CD4-positive, alpha-beta T cell (primary cell): Measurements from ENCODE around the gene DNAJB2. TPM values are rescaled to one million over a fixed set of nuclear protein-coding genes. Genes with fewer than 3 reads are reported as not detected.

Experiments
- ATAC-seq: fragments of 200-7000 bp; cut with Tn5 transposase; one replicate; pipeline ENCODE4 v1.10.0; 2022; ENCODE audit warnings: mild to moderate bottlenecking; ENCODE audit not compliant: poor library complexity
- CTCF ChIA-PET: fragments of 350-600 bp; sonication (Branson Sonifier 250); formaldehyde crosslinking; loops from one replicate; lab custom pipeline; 2021; ENCODE audit warnings: antibody characterized with exemption, inconsistent platforms; lab: Charles Lee
- POLR2A ChIA-PET: fragments of 350-600 bp; sonication (Branson Sonifier 250); formaldehyde crosslinking; loops from one replicate; lab custom pipeline; 2021; ENCODE audit warnings: antibody characterized with exemption, inconsistent platforms; lab: Charles Lee
- DNase-seq, 14 experiments: peaks; one replicate each; pipeline ENCODE4 v3.0.0-alpha.2; 2013 to 2020; ENCODE audit warnings: mixed read lengths in 2 of 14
- H3K27ac ChIP-seq, 2 donors: one replicate each; pipeline versions ENCODE4 v1.5.1 to v1.7.0; 2013; ENCODE audit warnings: low read length in 2 of 2, low read depth in 1 of 2, mild to moderate bottlenecking in 1 of 2
- H3K27me3 ChIP-seq, 2 experiments: 1 replicate in 1 of 2; 2 replicates in 1 of 2; pipeline versions ENCODE4 v1.6.1 to v1.7.0; 2013; ENCODE audit warnings: low read length in 2 of 2, control low read depth in 1 of 2, mild to moderate bottlenecking in 1 of 2, moderate library complexity in 1 of 2; ENCODE audit not compliant: insufficient read depth in 2 of 2, control insufficient read depth in 1 of 2
- H3K36me3 ChIP-seq: one replicate; pipeline ENCODE4 v1.6.1; 2013; ENCODE audit warnings: low read length, control low read depth; ENCODE audit not compliant: insufficient read depth
- H3K4me1 ChIP-seq: one replicate; pipeline ENCODE4 v1.6.1; 2013; ENCODE audit warnings: low read length, control low read depth; ENCODE audit not compliant: insufficient read depth
- H3K4me3 ChIP-seq: one replicate; pipeline ENCODE4 v1.5.1; 2013; ENCODE audit warnings: mild to moderate bottlenecking, low read length, moderate library complexity
- H3K9me3 ChIP-seq, 2 experiments: 1 replicate in 1 of 2; 2 replicates in 1 of 2; pipeline versions ENCODE4 v1.6.1 to v1.7.0; 2013; ENCODE audit warnings: low read length in 2 of 2, mild to moderate bottlenecking in 2 of 2, control low read depth in 1 of 2, moderate library complexity in 1 of 2; ENCODE audit not compliant: control insufficient read depth in 1 of 2, insufficient read depth in 1 of 2
- H3K27ac Mint-ChIP-seq: one replicate; pipeline ENCODE4 v1.8.0; 2020; ENCODE audit warnings: mixed read lengths
- H3K27me3 Mint-ChIP-seq: one replicate; pipeline ENCODE4 v1.8.0; 2021; ENCODE audit warnings: mixed read lengths
- H3K36me3 Mint-ChIP-seq: one replicate; pipeline ENCODE4 v1.8.0; 2021; ENCODE audit warnings: low read depth, mixed read lengths
- H3K4me1 Mint-ChIP-seq: one replicate; pipeline ENCODE4 v1.8.0; 2021; ENCODE audit warnings: low read depth, mixed read lengths
- H3K4me3 Mint-ChIP-seq: one replicate; pipeline ENCODE4 v1.8.0; 2020; ENCODE audit warnings: mild to moderate bottlenecking, mixed read lengths
- H3K9me3 Mint-ChIP-seq: one replicate; pipeline ENCODE4 v1.8.0; 2020; ENCODE audit warnings: mixed read lengths
- intact Hi-C, 2 experiments: fragments of 100-400 bp; cut with DNase I in 1 of 2; cut with micrococcal nuclease in 1 of 2; formaldehyde crosslinking; loops; one replicate each; pipeline versions ENCODE4 v1.15.1 to v1.9.0; 2023 to 2025; cut with DNase I, micrococcal nuclease
- total RNA-seq, 174 experiments: library from RNA in 2 of 174; stranded (reverse) in 2 of 174; gene quantifications; one replicate each; pipeline ENCODE4 v1.2.3 and lab custom pipeline; 2021 to 2026
- TF ChIP-seq, protein P1 (sequence below): fragments of 200-600 bp; IDR thresholded peaks from one replicate; pipeline ENCODE4 v1.8.0; 2022; ENCODE audit warnings: antibody characterized with exemption, mild to moderate bottlenecking

The DNAJB2 gene
- total RNA-seq, 2 experiments from 2014 or later, result 151 to 161 TPM

DNA sequence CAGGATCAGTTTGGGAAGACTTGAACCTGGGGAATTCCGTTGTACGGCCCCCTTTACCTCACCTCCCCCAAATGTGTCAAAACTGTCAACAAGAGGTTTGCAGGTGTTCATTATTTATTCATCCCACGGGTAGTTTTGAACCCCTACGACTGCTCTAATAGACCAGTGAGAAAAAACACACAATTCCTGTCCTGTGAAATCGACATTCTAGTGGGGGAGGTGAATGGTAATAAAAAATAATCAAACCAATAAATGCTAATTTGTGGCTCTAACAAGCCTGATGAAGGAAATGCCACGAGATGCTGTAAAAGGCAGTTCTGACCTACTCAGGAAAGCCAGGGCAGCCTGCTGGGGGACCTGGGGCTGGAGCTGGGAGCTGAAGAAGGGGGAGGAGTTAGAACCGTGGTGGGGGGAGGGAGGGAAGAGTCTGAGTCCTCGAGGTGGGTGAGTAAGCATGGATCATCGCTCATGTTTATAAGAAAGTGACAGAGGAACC lies 463 bp upstream of the DNAJB2 start:
- no peaks in the 10 kb centered on the region for H3K27me3 Mint-ChIP-seq
- peaks cover 35% of the 10 kb centered on the region for H3K36me3 ChIP-seq
- DNase-seq (no peak), ATAC-seq (no peak)
- intact Hi-C loops, result loop anchor here (1.0 to 5.0 kb wide), 8 partner anchors 17 to 109 kb away; partner anchors contain the start of genes DNPEP (in 2 of the 2), ANKZF1 (in 1 of the 2), ATG9A (in 1 of the 2) and CNPPD1 (in 1 of the 2)
- peaks cover 42% of the 10 kb centered on the region for H3K36me3 Mint-ChIP-seq
- H3K27me3 ChIP-seq, result no peaks in the 10 kb centered on the region
- peak overlapping the region; percentile 66 for H3K4me3 ChIP-seq
- ChIA-PET POLR2A (interaction anchor here (0.6 to 7.5 kb wide), 21 partner anchors 9 to 987 kb away, joined by 3 to 202 read pairs (median 5); partner anchors contain the start of genes ABCB6, ANKZF1, ATG9A and CHPF), CTCF (interaction anchor here (0.8 to 12.0 kb wide), 8 partner anchors 16 to 118 kb away, joined by 3 to 190 read pairs (median 6); partner anchors contain the start of genes ANKZF1, ATG9A, DNPEP and NHEJ1)
- peak overlapping the region; percentile 84 to 97 for H3K27ac ChIP-seq
- H3K9me3 Mint-ChIP-seq, result no peaks in the 10 kb centered on the region
- H3K9me3 ChIP-seq, result no peaks in the 10 kb centered on the region
- peaks cover 43% of the 10 kb centered on the region for H3K4me1 ChIP-seq
- TF ChIP-seq, protein P1, sequence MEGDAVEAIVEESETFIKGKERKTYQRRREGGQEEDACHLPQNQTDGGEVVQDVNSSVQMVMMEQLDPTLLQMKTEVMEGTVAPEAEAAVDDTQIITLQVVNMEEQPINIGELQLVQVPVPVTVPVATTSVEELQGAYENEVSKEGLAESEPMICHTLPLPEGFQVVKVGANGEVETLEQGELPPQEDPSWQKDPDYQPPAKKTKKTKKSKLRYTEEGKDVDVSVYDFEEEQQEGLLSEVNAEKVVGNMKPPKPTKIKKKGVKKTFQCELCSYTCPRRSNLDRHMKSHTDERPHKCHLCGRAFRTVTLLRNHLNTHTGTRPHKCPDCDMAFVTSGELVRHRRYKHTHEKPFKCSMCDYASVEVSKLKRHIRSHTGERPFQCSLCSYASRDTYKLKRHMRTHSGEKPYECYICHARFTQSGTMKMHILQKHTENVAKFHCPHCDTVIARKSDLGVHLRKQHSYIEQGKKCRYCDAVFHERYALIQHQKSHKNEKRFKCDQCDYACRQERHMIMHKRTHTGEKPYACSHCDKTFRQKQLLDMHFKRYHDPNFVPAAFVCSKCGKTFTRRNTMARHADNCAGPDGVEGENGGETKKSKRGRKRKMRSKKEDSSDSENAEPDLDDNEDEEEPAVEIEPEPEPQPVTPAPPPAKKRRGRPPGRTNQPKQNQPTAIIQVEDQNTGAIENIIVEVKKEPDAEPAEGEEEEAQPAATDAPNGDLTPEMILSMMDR, result no peak
- peak overlapping the region; percentile 98 for H3K27ac Mint-ChIP-seq
- H3K4me3 Mint-ChIP-seq, result peak overlapping the region; percentile 97
- peaks cover 43% of the 10 kb centered on the region for H3K4me1 Mint-ChIP-seq

DNA sequence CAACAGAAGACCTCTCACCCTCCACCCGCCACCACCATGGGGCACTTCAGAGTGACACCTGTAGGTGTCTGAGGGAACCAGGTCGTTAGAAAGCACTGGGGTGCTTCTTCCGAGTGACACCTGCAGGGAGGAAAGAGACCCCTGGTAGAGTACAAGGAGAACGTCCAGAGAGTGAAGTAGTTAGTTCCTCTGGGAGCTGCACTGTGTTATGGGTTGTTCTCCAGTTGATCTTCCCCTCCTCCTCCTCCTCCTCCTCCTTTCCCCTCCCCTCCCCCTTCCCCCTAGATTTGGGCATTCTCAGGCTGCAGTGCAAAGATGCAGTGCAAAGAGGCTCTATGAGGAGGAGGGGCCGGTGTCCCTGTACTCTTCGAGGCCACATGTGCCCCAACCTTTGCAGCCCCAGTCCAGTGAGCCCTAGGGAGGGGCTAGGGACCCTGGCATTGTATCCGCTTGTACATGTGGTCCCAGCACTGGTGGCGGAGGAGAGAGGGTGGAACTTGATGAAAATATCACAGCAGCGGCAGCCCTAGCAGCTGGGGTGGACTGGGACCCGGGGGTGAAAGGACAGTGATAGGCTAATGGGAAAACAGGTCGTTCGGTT lies 850 bp downstream of the DNAJB2 start:
- Histone ChIP-seq H3K27me3 (no peaks in the 10 kb centered on the region), H3K9me3 (no peaks in the 10 kb centered on the region), H3K4me3 (peak overlapping the region; percentile 66), H3K27ac (peak overlapping the region; percentile 95 to 97), H3K36me3 (peaks cover 48% of the 10 kb centered on the region), H3K4me1 (peaks cover 43% of the 10 kb centered on the region)
- no peaks in the 10 kb centered on the region for H3K27me3 Mint-ChIP-seq
- ChIA-PET POLR2A (interaction anchor here (0.6 to 7.5 kb wide), 16 partner anchors 11 to 620 kb away, joined by 3 to 202 read pairs (median 8); partner anchors contain the start of genes ABCB6, ANKZF1, ATG9A and BCS1L), CTCF (interaction anchor here (1.2 to 12.0 kb wide), 6 partner anchors 15 to 108 kb away, joined by 3 to 190 read pairs (median 6); partner anchors contain the start of genes DNPEP, TUBA4A and TUBA4B)
- peak overlapping the region; percentile 98 for H3K27ac Mint-ChIP-seq
- peaks cover 51% of the 10 kb centered on the region for H3K36me3 Mint-ChIP-seq
- intact Hi-C loops, result loop anchor here (1.0 to 5.0 kb wide), 8 partner anchors 15 to 107 kb away; partner anchors contain the start of genes DNPEP (in 2 of the 2), ANKZF1 (in 1 of the 2), ATG9A (in 1 of the 2) and CNPPD1 (in 1 of the 2)
- H3K4me3 Mint-ChIP-seq, result peak overlapping the region; percentile 97
- peak in 1 of 14 experiments; percentile 23 for DNase-seq
- TF ChIP-seq, protein P1, result no peak
- H3K9me3 Mint-ChIP-seq, result no peaks in the 10 kb centered on the region
- peaks cover 43% of the 10 kb centered on the region for H3K4me1 Mint-ChIP-seq
- no peak for ATAC-seq

DNA sequence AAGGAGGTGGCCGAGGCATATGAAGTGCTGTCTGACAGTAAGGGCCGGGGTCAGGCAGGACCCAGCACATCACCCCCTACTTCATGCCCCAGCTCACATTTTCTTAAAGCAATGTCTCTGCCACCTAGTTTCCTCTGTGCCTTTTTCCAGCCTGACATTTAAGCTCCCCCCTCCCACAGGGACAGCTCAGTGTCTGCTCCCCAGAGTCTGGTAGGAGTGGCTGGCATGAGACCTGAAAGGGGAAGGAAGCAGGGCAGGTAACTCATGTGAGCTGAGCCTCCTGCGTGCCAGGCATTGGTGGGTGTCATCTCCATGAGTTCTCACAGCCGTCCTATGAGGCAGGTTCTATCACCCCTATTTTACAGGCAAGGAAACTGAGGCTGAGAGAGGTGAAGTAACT lies 1.5 kb downstream of the DNAJB2 start:
- TF ChIP-seq, protein P1, result no peak
- Histone ChIP-seq H3K36me3 (peaks cover 54% of the 10 kb centered on the region), H3K27me3 (no peaks in the 10 kb centered on the region), H3K27ac (peak overlapping the region in 1 of 2 donors; percentile 97), H3K9me3 (no peaks in the 10 kb centered on the region), H3K4me3 (no peak overlapping the region), H3K4me1 (peaks cover 43% of the 10 kb centered on the region)
- Mint-ChIP-seq H3K9me3 (no peaks in the 10 kb centered on the region), H3K4me3 (peak overlapping the region; percentile 38), H3K36me3 (peaks cover 57% of the 10 kb centered on the region), H3K27me3 (no peaks in the 10 kb centered on the region), H3K4me1 (peaks cover 43% of the 10 kb centered on the region), H3K27ac (peak overlapping the region; percentile 98)
- ATAC-seq (no peak), DNase-seq (no peak)
- CTCF ChIA-PET, result interaction anchor here (1.2 to 12.0 kb wide), 3 partner anchors 14 to 76 kb away, joined by 3 to 190 read pairs (median 50); partner anchors contain the start of genes TUBA4A and TUBA4B
- POLR2A ChIA-PET, result interaction anchor here (0.6 to 7.5 kb wide), 3 partner anchors 14 to 593 kb away, joined by 3 to 202 read pairs (median 7); partner anchors contain the start of genes TUBA4A and TUBA4B
- intact Hi-C loops, result loop anchor here in 1 of 2 experiments (1.0 kb wide), 1 partner anchor 12 kb away; no protein-coding TSS in a partner anchor
